NCI-H2081 (cell line): ENCODE results near the gene C10orf120.

ENCODE experiments used
- DNase-seq, 2 experiments: peaks; one replicate each; lab custom pipeline; 2025; lab: John Stamatoyannopoulos, UW

C10orf120 gene

GRCh38 chr10:122699796-122700455, at the start of gene C10orf120:
Gene C10orf120 (minus strand): TSS chr10:122699846. CDS start chr10:122699790, 56 bp downstream.
- DNase-seq = no peak

GRCh38 chr10:122748496-122748895, 48.9 kb upstream of the C10orf120 start:
- DNase-seq = no peak

GRCh38 chr10:122746408-122746807, 46.8 kb upstream of the C10orf120 start:
- DNase-seq = no peak

GRCh38 chr10:122744257-122744656, 44.6 kb upstream of the C10orf120 start:
- DNase-seq = no peak

DNA sequence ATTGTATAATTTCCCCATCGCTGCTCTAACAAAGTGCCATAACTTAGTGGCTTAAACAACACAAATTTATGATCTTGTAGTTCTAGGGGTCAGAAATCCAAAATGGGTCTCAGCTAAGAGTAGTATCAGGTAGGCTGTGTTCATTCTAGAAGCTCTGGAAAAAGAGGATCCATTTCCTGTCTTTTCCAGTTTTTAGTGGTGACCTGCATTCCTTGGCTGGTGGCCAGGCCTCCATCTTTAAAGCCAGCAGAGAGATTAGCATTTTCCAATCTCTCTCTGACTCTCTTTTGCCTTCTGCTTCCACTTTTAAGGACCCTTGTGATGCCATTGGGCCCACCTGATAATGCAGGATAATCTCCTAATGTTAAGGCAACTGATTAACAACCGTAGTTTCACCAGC, 41.0 kb upstream of the C10orf120 start:
- no peak for DNase-seq

DNA sequence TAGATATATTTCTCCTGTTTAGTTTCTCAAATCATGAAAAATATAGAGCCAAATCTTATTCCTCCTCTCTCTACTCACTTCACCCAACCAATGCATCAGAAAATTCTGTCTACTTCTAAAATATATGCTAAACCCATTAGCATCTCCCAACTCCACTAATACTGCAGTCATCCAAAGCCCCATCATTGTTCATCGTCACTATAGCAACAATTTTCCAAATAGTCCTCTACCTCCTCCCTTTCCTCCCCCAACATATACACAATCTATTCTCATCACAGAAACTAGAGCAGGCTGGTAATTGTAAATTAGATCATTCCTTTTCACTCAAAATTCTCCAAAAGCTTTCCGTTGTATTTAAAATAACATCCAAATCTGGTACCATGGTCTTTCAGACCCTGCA, 38.4 kb upstream of the C10orf120 start:
- DNase-seq = no peak

GRCh38 chr10:122733931-122734665, 34.5 kb upstream of the C10orf120 start:
- no peak for DNase-seq

GRCh38 chr10:122733443-122733842, 33.8 kb upstream of the C10orf120 start:
- no peak for DNase-seq

- DNase-seq = no peak
Observed at GRCh38 chr10:122730238-122730637, 30.6 kb upstream of the C10orf120 start.

- no peak for DNase-seq
Observed at GRCh38 chr10:122729126-122729525, 29.5 kb upstream of the C10orf120 start.

DNA sequence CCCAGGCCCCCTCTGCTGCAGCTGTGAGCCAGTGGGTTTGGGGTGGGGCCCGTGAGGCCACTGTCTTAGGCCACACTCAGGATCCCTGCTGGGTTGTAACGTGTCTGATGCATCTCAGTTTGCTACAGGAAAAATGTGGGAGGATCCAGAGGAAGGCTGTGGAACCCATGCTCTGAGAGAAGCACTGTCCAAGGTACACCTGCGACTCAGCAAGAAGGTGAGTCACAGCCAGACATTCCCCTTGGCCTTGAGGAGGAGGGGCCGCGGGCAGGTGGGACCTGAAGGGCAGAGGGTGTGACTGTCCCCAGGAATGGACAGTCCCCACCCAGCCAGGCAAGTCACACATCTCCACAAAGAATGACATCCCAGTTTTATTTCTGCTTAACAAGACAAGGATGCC, 27.8 kb upstream of the C10orf120 start:
- DNase-seq = no peak

DNA sequence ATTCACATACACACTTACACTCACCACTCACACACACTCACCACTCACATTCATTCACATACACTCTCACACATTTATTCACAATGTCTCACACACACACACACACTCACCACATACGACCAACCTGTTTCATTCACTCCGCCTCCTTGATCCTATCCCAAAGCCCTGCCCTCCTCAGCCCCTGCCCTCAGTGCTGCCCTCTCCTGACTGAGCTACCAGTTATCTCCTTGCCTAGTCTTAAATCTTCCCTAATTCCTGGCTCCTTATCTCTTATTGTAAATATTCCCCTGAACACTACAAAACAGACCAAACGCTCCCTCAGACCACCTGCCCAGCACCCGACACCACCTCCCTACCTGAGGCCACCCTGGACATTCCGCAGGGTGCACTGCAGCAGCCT, 26.1 kb upstream of the C10orf120 start:
- no peak for DNase-seq

DNA sequence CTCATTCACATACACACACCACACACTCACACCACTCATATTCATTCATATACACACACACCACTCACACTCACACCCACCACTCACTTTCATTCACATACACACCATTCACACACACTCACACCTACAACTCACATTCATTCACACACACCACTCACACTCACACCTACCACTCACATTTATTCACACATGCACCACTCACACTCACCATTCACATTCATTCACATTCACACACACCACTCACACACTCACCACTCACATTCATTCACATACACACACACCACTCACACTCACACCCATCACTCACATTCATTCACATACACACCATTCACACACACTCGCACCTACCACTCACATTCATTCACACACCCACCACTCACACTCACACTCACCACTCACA, 25.4 kb upstream of the C10orf120 start:
- no peak for DNase-seq

DNA sequence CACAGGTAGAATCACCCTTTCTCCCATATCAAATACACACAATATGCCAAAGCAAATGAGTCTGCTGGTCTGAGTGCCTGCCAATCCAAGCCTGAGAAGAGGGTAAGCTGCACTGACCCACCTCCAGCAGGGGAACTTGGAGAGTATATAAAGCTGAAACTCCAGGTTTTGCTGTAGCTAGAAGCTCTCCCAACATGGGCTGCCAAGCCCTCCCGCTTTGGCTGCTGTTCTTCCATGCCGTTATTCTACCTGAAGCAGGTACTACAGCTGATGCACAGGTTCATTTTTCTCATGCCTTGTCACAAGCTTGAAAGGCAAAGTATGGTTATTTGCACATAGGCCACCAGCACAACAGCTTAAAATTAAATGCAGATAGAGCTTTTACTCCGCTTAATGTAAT, 21.5 kb upstream of the C10orf120 start:
- DNase-seq = no peak

- DNase-seq = no peak
Observed at GRCh38 chr10:122716025-122716424, 16.4 kb upstream of the C10orf120 start.

GRCh38 chr10:122715576-122715975, 15.9 kb upstream of the C10orf120 start:
- no peak for DNase-seq

DNA sequence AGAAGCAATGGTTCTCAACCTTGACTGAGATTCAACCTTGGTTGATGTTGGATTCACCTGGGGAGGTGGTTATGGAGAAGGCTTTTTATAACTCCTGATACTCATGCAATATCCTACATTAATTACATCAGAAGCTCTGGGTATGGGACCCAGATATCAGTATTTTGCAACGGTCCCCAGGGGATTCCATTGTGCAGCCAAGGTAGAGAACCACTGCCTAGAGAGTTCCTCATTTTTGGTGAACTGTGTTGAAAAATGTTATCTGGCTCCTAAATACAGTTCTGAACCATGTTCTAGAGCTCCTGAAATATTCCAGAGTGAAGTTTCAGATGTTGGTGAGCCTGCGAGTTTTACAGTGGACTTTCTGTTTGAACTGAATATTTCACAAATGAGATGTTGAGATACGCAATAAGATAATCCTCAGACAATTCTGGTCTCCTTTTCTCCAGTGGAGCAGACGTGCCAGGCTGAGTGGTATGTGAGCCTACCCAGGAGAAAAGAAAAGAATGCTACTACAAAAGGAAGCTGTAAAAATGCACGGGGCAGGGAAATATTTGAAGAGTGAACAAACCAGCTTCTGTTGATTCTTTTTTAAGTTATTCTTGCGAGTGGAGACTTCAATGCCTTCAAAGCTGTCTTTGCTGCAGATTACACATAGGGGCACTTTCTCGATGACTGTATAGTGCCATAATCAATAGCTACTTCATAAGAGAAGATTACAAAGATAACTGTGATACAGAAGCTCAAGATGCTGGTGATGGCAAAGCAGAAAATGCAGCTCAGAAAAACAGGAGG, 13.6 kb upstream of the C10orf120 start:
- no peak for DNase-seq

DNA sequence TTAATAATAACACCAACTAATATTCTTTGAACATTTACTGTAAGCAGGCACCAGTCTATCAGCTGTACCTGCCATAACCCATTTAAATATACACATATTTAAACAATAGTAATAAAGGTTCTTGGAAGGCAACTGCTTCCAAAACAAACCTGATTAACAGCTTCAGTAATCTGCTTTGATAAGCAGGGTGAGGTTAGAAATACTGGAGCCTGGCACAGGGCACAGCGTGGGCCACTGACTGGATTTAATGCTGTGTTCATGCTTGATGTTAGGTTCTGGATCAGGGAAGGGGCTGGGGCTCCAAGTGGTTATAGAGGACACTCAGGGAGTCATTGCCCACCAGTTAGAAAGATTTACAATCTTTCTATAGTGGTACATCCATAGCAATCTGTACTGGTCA, 10.9 kb upstream of the C10orf120 start:
- DNase-seq = no peak

DNA sequence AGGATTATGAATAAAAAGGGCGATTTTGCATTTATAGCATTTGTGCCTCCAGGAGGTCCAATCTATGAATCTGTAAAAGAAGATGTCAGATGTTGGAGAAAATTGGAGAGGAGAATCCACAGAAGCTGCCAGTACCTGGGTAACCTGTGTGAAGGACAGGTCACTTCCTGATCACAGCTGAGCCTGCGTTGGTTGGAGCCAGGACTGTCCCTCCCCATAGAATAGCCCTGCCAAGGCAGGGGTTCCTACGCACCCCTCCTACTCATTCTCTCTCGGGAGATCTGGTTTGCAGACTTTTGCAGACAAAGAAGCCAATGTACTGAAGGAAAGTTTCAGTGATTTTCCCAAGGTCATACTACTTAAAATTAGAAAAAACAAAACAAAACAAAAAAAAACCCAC, 10.3 kb upstream of the C10orf120 start:
- DNase-seq = no peak

DNA sequence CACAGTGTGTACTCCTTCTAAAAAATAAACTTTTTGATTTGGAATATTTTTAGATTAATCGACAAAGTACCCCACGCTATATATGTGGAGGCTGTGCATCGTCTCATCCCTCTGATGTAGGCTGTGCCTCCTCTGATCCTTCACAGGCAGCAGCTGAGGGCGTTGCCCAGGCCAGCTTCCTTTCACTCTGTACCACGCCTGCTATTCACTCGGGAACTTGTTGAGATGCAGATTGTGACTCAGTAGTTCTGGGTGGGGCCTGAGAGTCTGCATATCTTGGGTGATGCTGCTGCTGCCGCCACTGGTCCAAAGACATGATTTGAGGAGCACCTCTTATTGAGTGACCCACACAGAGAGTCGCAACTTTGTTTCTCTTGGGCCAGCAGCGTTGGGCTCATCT, 7.9 kb upstream of the C10orf120 start:
- no peak for DNase-seq

- DNase-seq = no peak
Observed at GRCh38 chr10:122706947-122707346, 7.3 kb upstream of the C10orf120 start.

DNA sequence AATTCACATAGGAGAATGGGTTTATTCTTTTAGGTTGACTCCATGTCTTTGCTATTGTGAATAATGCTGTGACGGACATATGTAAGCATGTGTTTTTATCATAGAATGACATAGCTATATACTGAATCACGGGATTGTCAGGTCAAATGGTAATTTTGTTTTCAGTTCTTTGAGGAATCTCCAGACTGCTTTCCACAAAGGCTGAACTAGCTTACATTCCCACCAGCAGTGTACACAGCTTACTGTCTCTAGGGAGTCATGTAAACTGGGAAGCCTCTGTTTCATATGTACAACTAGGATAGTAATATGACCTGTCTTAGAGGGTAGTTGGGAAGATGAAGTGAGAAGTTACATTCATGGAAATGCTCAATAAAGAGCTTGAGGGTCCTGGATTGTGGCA, 6.8 kb upstream of the C10orf120 start:
- no peak for DNase-seq
